Testis (tissue), 2 donors: ENCODE results near the gene MYLK4.

Experiments
- POLR2A ChIP-seq: fragments of 450-650 bp; IDR thresholded peaks from one replicate; pipeline ENCODE4 v1.6.1; 2017; ENCODE audit warnings: antibody characterized with exemption, mild to moderate bottlenecking, moderate library complexity
- TF ChIP-seq, protein P1 (sequence below), 3 experiments: fragments of 450-650 bp in 2 of 3; fragments of 200-600 bp in 1 of 3; sonication (generic) in 1 of 3; IDR thresholded peaks; one replicate each; pipeline ENCODE4 v1.5.1; 2016 to 2019; ENCODE audit warnings: antibody characterized with exemption in 3 of 3, mild to moderate bottlenecking in 2 of 3, moderate library complexity in 1 of 3

DNA sequence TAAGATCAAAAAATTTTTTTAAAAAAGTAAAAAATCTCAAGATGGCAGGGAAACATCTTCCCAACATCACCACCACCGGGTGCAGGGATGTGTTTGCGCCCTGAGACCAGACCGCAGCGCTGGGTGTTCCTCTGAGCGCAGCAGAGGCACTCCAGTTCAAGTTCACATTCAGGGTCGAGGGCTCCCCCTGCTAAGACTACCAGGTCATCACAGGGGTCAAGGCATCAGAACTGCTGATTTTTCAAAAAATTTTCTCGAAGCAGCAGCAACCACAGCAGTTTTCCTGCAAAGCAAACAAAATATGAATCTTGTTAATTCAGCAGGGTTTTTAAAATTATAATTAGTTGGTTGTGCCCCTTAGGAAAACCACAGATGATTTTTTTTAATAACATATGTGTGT is 83.1 kb downstream of the MYLK4 start:
- TF ChIP-seq, protein P1, sequence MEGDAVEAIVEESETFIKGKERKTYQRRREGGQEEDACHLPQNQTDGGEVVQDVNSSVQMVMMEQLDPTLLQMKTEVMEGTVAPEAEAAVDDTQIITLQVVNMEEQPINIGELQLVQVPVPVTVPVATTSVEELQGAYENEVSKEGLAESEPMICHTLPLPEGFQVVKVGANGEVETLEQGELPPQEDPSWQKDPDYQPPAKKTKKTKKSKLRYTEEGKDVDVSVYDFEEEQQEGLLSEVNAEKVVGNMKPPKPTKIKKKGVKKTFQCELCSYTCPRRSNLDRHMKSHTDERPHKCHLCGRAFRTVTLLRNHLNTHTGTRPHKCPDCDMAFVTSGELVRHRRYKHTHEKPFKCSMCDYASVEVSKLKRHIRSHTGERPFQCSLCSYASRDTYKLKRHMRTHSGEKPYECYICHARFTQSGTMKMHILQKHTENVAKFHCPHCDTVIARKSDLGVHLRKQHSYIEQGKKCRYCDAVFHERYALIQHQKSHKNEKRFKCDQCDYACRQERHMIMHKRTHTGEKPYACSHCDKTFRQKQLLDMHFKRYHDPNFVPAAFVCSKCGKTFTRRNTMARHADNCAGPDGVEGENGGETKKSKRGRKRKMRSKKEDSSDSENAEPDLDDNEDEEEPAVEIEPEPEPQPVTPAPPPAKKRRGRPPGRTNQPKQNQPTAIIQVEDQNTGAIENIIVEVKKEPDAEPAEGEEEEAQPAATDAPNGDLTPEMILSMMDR (IDR thresholded peaks at IDR 0.05) = no peak
- no peak for TF ChIP-seq POLR2A
